ENCODE data around the gene ETV7.

ETV7 gene

GRCh38 chr6:36378936-36379335 is 8.5 kb downstream of the ETV7 start:
- H3K4me3 ChIP-seq (ENCODE audit: low read depth, low read length) = no peak overlapping the region
- TF ChIP-seq, protein P1, sequence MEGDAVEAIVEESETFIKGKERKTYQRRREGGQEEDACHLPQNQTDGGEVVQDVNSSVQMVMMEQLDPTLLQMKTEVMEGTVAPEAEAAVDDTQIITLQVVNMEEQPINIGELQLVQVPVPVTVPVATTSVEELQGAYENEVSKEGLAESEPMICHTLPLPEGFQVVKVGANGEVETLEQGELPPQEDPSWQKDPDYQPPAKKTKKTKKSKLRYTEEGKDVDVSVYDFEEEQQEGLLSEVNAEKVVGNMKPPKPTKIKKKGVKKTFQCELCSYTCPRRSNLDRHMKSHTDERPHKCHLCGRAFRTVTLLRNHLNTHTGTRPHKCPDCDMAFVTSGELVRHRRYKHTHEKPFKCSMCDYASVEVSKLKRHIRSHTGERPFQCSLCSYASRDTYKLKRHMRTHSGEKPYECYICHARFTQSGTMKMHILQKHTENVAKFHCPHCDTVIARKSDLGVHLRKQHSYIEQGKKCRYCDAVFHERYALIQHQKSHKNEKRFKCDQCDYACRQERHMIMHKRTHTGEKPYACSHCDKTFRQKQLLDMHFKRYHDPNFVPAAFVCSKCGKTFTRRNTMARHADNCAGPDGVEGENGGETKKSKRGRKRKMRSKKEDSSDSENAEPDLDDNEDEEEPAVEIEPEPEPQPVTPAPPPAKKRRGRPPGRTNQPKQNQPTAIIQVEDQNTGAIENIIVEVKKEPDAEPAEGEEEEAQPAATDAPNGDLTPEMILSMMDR (IDR thresholded peaks at IDR 0.05; ENCODE audit: insufficient read depth, low read depth, low read length, missing control alignments) = no peak
- DNase-seq (ENCODE audit: low read depth) = no peak

- no peak overlapping the region; the same call in 1 of the 2 replicates for H3K4me3 ChIP-seq (ENCODE audit: low read depth, low read length)
- DNase-seq (ENCODE audit: low read depth) = peak; percentile 45
- TF ChIP-seq, protein P1 (IDR thresholded peaks at IDR 0.05; ENCODE audit: insufficient read depth, low read depth, low read length, missing control alignments) = no peak
These were observed 9.1 kb downstream of the ETV7 start for GRCh38 chr6:36378243-36378920.

- TF ChIP-seq, protein P1 (IDR thresholded peaks at IDR 0.05; ENCODE audit: insufficient read depth, low read depth, low read length, missing control alignments) = no peak
- no peak for DNase-seq (ENCODE audit: low read depth)
- no peak overlapping the region for H3K4me3 ChIP-seq (ENCODE audit: low read depth, low read length)
These were observed 9.9 kb downstream of the ETV7 start for GRCh38 chr6:36377594-36377993.

DNA sequence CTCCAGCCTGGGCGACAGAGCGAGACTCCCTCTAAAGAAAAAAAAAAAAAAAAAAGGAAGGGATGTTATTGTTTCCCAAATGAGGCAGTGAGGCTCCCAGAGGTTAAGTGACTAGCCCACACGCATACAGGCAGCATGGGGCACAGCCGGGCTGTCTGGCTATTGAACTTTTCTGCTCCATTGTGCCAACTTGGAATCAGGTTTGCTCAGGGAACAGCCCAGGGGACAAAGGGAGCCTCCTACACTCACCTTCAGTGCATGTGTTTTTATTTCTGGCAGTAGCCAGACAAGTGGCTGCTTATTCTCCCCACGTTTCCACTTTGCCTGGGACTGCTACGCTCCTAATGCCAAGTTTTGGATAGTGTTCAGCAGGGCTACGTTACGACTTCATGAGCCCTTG is 10.7 kb downstream of the ETV7 start:
- H3K4me3 ChIP-seq (ENCODE audit: low read depth, low read length) = no peak overlapping the region
- no peak for DNase-seq (ENCODE audit: low read depth)
- TF ChIP-seq, protein P1 (IDR thresholded peaks at IDR 0.05; ENCODE audit: insufficient read depth, low read depth, low read length, missing control alignments) = no peak

GRCh38 chr6:36376183-36376582 is 11.3 kb downstream of the ETV7 start:
- no peak overlapping the region for H3K4me3 ChIP-seq (ENCODE audit: low read depth, low read length)
- DNase-seq (ENCODE audit: low read depth) = no peak
- TF ChIP-seq, protein P1 (IDR thresholded peaks at IDR 0.05; ENCODE audit: insufficient read depth, low read depth, low read length, missing control alignments) = no peak

GRCh38 chr6:36375644-36376155 is 11.8 kb downstream of the ETV7 start:
- no peak overlapping the region for H3K4me3 ChIP-seq (ENCODE audit: low read depth, low read length)
- TF ChIP-seq, protein P1 (IDR thresholded peaks at IDR 0.05; ENCODE audit: insufficient read depth, low read depth, low read length, missing control alignments) = no peak
- no peak for DNase-seq (ENCODE audit: low read depth)

GRCh38 chr6:36374972-36375371 is 12.5 kb downstream of the ETV7 start:
- TF ChIP-seq, protein P1 (IDR thresholded peaks at IDR 0.05; ENCODE audit: insufficient read depth, low read depth, low read length, missing control alignments) = no peak
- H3K4me3 ChIP-seq (ENCODE audit: low read depth, low read length) = no peak overlapping the region
- DNase-seq (ENCODE audit: low read depth) = no peak

Measured in GM12865 (cell line).